ENCODE measurements around the gene SYCE1L. TPM values are rescaled to one million over a fixed set of nuclear protein-coding genes. Genes with fewer than 3 reads are reported as not detected.

SYCE1L gene
- polyA plus RNA-seq, 2 of the 4 experiments (the other 2 are of a cell fraction): 1.4 to 6.6 TPM

GRCh38 chr16:77195411-77195810, 3.8 kb upstream of the SYCE1L start:
- H3K4me2 ChIP-seq: no peak overlapping the region
- H3K27ac ChIP-seq: no peak overlapping the region
- CTCF ChIA-PET: interaction anchor here (0.7 to 1.4 kb wide), 2 partner anchors 16 to 788 kb away, joined by 3 read pairs; no protein-coding TSS in a partner anchor
- no peak for DNase-seq (ENCODE audit: low read depth in 1 of 2, low spot score in 1 of 2)
- no peak for TF ChIP-seq POLR2AphosphoS2 (conservative IDR thresholded peaks at IDR 0.05; ENCODE audit: low read length)
- POLR2A ChIA-PET: no interaction called here
- peaks cover 9% of the 10 kb centered on the region; the same call in 1 of the 3 replicates for H3K4me1 ChIP-seq
- H3K4me3 ChIP-seq: no peak overlapping the region
- no peak for FAIRE-seq
- ATAC-seq: no peak
- no peaks in the 10 kb centered on the region for H3K9me3 ChIP-seq
- WGBS (ENCODE audit: missing lambda C conversion rate): 83% methylated on average over 7 of the region's 8 CpGs

- TF ChIP-seq ZNF302 (CRISPR knock-in tag; IDR thresholded peaks at IDR 0.05) (no peak), PHF8 (IDR thresholded peaks at IDR 0.05; ENCODE audit: borderline replicate concordance, low read depth) (no peak), CBX8 (IDR thresholded peaks at IDR 0.05) (no peak), ZSCAN20 (CRISPR knock-in tag; IDR thresholded peaks at IDR 0.05) (no peak), HOXB13 (CRISPR knock-in tag; IDR thresholded peaks at IDR 0.05; ENCODE audit: low read depth) (no peak), EHMT2 (IDR thresholded peaks at IDR 0.05; ENCODE audit: low read depth) (no peak), CEBPB (IDR thresholded peaks at IDR 0.05) (no peak), FOSL2 (IDR thresholded peaks at IDR 0.05) (no peak), FOSL2 (CRISPR knock-in tag; IDR thresholded peaks at IDR 0.05) (no peak)
- FAIRE-seq (no peak), ATAC-seq (no peak), DNase-seq (ENCODE audit: low read depth in 1 of 2, low spot score in 1 of 2) (no peak)
- H3K9me3 ChIP-seq: no peaks in the 10 kb centered on the region
- H3K4me3 ChIP-seq: no peak overlapping the region
- WGBS (ENCODE audit: missing lambda C conversion rate): 94% methylated on average over 2 of the region's 2 CpGs
- H3K27ac ChIP-seq: no peak overlapping the region
- H3K4me1 ChIP-seq: peaks cover under 1% of the 10 kb centered on the region; the same call in 1 of the 3 replicates
- ChIA-PET POLR2A (interaction anchor here (0.8 kb wide), 1 partner anchor 15 kb away, joined by 3 read pairs; no protein-coding TSS in a partner anchor), CTCF (interaction anchor here (1.6 kb wide), 1 partner anchor 15 kb away, joined by 5 read pairs; no protein-coding TSS in a partner anchor)
- no peak overlapping the region for H3K4me2 ChIP-seq
These were observed 1.5 kb upstream of the SYCE1L start for GRCh38 chr16:77197747-77198146.

GRCh38 chr16:77206533-77206932, 7.3 kb downstream of the SYCE1L start:
- no peak for ATAC-seq
- FAIRE-seq: no peak
- Histone ChIP-seq H3K27ac (no peak overlapping the region), H3K4me1 (peaks cover under 1% of the 10 kb centered on the region; the same call in 1 of the 3 replicates), H3K9me3 (no peaks in the 10 kb centered on the region), H3K4me2 (no peak overlapping the region), H3K4me3 (no peak overlapping the region)
- 93% methylated on average over 2 of the region's 2 CpGs for WGBS (ENCODE audit: missing lambda C conversion rate)
- no peak for TF ChIP-seq FOSL2 (IDR thresholded peaks at IDR 0.05)
- no peak for TF ChIP-seq FOSL2 (CRISPR knock-in tag; IDR thresholded peaks at IDR 0.05)
- no peak for TF ChIP-seq RCOR1 (IDR thresholded peaks at IDR 0.05; ENCODE audit: low read depth, low read length)
- TF ChIP-seq ZNF302 (CRISPR knock-in tag; IDR thresholded peaks at IDR 0.05): no peak
- TF ChIP-seq RNF2 (IDR thresholded peaks at IDR 0.05; ENCODE audit: borderline replicate concordance, low read depth): no peak
- TF ChIP-seq EHF (CRISPR knock-in tag; IDR thresholded peaks at IDR 0.05): no peak
- TF ChIP-seq CHD2 (IDR thresholded peaks at IDR 0.05; ENCODE audit: low read length, partially characterized antibody): no peak
- no peak for TF ChIP-seq SREBF2 (IDR thresholded peaks at IDR 0.05)
- no peak for TF ChIP-seq MAFK (IDR thresholded peaks at IDR 0.05; ENCODE audit: partially characterized antibody)
- no peak for TF ChIP-seq NR3C1 (IDR thresholded peaks at IDR 0.05)
- no peak for TF ChIP-seq HOXB5 (CRISPR knock-in tag; IDR thresholded peaks at IDR 0.05)
- no peak for TF ChIP-seq CHD4 (IDR thresholded peaks at IDR 0.05; ENCODE audit: borderline replicate concordance)
- TF ChIP-seq CBX2 (IDR thresholded peaks at IDR 0.05; ENCODE audit: borderline replicate concordance, low read depth): no peak
- no peak for TF ChIP-seq ELK1 (IDR thresholded peaks at IDR 0.05; ENCODE audit: low read depth, low read length)
- TF ChIP-seq PBX3 (IDR thresholded peaks at IDR 0.05): no peak
- TF ChIP-seq PHF8 (IDR thresholded peaks at IDR 0.05; ENCODE audit: borderline replicate concordance, low read depth): no peak
- no peak for TF ChIP-seq HES2 (IDR thresholded peaks at IDR 0.05)
- POLR2A ChIA-PET: no interaction called here
- DNase-seq (ENCODE audit: low read depth in 1 of 2, low spot score in 1 of 2): no peak
- CTCF ChIA-PET: no interaction called here

Data from A549 (cell line).